ENCODE measurements around the gene NSD1.
"Not testable (repeated sequence)": the region's sequence is repeated elsewhere in the genome, so short reads cannot be mapped to it uniquely, and the experiment has no call there.

NSD1 gene

DNA sequence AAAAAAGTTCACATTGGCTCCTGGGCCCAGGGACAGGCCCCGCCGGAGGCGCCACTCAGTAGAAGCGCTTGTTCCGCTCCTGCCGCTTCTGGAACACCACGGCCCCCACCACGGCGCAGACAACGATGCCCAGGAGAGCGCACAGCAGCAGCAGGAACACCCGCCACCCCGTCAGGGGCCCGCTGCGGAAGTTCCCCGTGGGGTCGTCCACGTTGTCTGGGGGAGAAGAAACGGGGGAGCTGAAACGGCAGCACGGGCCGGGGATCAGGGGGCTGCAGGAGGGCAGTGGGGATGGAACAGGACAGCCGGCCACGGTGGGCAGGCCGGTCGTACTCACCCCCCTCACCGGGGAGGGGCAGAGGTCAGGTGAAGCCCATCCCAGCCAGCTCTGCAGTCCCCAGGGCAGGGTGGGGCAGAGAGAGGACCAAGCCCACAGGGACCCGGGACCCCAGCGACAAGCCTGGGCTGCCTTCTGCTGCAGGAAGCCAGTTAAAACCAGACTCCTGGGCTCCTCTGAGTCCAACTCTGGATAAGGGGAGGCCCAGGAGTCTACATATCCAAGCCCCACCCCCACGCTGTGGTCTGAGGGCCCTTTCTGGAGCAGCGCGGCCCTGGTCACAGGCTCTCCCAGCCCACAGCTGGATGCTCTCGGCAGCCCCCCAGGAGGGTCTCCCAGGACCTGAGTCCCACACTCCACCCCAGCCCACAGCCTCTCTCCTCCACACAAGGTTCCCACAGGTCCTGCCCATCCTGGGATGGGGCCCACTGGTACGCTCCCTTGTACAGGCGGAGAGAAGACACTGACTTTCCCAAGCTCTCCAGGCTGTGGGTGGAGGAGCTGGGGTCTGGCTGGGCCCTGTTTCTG, 198.7 kb downstream of the NSD1 start:
- no peak for DNase-seq

DNA sequence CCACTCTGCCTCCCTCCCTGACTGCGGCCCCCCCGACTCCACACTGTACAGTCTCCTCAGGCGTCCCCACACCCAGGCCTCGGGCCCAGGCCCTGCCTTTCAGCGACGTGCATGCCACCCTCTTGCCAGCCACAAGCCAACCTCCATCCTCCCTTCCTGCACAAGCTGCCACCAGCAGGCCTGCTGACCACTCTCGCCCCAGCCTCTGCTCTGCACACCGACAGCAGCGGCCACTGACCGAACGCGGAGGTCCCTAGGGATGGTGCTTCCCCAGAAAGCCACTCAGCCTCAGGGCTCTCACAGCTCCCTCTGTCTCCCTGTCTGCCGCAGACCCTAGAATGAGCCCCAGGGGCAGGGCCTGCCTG, 199.3 kb downstream of the NSD1 start:
- DNase-seq: no peak

DNA sequence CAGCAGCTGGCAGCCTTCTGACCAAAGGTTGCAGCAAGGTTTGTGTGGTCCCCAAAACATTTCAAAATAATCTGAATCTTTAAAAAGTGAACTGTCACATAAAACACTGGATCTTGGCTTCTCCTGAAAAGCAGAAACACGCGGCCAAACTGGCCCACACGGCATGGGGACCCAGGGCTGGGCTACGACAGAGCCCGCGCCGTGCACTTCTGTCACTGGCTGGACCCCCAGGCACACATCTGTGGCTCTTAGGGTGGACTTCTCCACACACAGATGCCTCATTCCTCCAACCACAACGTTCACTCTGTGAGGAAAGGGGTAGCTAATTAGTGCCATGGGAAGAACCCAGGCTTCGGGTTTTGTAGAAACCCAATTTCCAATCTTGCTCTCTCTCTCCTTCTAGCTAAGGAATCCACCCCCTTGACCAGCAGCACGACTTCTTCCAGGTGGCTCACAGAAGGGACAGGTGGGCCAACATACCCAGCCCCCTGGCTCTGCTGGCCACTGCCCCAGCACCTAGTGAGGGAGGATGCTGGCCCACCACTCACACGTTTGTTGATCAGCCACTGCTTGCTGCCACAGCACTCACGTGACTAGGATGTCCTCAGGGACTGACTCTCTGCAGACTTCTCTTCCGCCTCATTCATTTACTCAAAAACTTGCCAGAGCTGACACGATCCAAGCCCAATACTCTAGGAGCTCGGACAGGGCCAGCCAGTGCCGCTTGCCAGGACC, 200.0 kb downstream of the NSD1 start:
- DNase-seq: no peak

DNA sequence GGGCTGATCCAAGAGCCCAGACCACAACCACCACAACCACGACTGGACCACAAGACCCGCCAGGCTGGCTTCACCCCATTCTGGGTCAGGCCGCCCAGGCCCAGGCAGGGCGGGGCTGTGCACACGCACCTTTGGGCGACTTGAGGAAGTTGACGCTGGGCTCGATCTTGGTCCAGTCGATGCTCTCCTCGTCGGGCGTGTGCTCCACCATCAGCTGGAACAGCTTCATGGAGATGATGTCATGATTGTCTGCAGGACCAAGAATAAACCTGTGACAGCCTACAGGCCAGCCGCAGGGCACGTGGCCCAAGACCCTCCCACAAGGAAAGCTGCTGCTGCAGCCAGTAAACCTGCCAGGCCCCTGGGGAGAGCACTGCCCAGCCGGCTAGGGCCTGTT, 200.6 kb downstream of the NSD1 start:
- no peak for DNase-seq

DNA sequence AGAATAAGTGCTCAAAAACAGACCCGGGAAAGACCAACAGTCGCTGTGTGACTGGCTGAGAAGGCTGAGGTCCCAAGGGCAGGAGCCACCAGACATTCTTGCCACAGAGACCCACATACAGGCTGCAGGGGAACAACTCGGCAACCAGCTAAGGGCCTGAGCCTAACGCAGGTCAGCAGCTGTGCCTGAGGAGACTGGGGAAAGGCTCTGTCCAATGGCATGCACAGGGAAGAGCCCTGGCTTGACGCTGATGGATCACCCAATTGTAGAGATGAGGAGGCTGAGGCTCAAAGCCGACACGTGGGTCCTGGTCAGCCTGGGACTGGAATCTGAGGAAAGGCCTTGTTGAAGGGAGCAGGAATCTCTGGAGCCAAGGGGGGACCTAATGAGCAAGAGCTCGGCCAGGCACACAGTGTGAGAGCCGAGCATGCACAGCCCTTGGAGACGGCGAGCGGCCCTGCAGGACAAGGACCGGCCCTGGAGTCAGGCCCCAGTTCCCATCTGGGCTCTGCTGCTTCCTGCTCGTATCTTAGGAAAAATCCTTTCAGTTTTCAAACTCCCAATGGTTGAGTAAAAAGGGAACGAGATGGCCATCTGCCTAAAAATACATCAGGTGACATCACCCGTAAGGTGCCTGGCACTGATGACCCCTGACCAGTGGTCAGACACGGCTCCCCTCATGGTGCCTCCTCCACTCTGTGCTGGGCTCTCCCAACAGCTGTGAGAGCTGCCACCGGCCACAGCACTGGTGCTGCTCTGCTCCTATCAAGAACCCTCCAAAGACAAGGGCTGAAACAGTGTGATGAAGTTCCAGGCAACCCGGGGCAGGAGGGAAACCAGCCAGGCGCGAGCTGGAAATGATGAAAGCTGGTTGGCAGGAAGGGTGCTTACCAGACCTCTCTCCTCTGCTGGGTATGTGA, 201.5 kb downstream of the NSD1 start:
- no peak for DNase-seq

DNA sequence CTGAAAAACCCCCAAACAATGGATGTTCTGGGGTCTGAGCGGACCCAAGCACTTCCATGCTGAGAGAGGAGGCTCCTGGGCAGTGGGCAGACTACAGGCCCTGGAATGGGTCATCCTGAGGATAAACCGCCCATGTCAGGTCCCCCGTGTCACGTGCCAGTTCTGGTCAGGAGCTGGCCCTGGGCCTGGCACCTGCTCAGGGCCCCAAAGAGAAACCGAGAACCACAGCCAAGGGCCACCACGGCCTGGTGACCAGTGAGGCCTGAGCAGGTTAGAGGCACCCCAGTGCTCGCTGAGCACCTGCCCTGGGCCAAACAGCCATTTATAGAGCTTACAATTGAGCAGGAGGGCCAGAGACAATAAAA, 202.1 kb downstream of the NSD1 start:
- no peak for DNase-seq

DNA sequence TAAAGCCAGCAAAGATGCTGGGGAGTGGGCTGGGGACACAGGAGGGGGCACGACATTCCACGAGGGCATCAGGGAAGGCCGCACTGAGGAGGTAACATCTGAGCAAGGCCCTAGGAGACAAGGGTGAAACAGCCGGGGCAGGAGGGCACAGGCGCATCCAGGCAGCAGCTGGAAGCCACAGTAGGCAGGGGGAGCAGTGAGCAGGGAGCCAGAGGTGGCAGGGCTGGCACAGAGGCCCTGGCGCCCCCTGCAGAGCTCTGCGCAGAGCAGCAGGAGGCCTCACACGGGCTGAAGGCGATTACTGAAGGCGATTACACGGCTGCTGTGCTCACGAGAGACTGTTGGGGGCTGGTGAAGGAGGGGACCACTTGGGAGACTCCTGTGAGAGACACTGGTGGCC, 202.5 kb downstream of the NSD1 start:
- DNase-seq: peak in 1 of 2 donors; percentile 85

DNA sequence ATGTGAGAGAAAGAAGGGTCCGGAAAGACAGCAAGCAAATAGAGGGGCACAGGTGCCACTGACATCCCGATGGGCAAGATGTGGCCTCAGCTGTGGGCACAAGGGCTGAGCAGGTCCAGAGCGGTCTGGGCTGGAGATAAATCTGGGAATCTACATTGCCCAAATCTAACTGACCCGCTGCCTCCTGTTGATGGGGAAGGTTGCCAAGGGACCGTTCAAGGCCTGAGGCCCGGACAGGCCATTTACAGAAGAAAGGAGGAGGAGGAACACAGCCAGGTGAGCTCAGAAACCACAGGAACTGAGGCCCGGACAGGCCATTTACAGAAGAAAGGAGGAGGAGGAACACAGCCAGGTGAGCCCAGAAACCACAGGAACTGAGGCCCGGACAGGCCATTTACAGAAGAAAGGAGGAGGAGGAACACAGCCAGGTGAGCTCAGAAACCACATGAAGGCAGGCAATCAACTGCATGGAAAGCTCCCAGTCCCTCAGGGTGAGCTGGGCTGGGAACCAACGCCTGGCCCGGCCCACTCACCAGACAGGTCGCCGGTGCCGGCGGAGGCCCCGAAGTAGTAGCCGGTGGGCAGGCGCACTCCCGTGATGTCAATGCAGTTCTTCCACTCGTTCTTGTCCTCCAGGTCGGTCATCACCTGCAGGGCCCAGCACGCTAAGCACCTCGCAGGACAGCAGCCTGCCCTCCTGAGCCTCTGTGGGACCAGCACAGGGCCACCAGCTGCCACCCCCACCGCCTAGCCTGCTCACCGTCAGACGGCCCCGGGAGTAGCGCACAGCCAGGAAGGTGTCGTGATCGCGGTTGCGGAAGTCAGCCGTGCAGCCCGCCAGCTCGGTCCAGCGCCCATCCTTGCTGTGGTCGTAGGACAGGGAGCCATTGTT, 203.3 kb downstream of the NSD1 start:
- no peak for DNase-seq

DNA sequence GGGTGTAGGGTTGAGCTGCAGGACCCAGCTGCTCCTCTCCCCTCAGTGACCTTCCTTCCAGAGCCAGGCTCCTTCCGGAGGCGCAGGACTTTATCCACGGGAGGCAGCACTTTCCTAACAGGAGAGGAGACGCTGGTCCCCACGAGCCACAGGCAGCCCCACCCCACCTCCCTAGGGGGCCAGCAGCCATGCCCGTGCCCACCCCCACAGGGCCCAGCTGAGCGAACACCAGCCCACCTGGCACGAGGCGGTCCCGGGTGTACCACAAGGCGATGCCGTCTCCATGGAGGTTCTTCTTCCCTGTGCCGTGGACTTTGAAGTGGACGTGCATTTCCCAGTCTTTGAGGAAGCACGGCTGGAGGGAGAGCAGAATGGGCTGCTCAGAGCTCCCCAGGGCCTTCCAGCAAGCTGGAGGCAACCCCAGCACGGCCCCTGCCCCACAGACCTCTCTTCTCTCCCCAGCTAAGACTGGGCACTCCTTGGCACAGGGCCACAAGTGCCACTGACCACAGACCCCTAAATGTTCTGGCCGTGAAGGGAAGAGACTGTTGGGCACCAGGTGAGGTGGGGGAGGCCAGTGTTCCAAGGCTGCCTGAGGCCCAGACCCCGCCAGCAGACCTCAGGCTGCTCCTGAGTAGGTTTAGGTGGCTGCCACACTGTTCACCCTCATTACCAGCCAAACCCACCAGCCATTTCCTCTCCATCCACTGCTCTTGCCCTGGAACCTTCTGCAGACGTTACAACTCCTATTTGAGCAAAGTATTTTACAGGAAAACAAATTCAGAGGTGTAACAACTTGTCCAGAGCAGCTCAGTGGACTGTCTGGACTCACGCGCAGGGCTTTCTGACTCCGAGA, 204.9 kb downstream of the NSD1 start:
- no peak for DNase-seq

DNA sequence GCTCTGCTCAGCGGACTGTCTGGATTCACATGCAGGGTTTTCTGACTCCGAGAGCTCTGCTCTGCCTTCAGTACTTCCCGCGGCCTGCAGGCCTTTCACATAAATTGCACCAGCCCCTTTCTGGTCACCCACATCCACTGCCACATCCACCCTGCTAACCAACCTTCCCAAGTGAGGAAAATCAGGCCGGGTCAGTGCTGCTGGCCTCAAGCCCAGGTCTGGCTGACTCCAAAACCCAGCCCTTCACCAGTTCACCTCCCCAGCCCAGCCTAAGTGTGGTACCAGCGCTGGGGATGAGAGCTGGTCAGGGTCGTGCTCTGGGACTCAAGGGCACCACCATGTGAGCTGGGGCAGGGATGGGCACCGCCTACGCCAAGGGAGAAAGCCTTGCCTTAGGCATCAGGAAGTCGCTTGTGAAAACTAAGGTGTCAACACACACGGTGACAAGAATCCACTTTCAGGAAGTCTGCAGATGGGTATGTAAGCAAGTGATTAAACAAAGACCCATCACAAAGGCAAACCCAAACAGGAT, 205.6 kb downstream of the NSD1 start:
- no peak for DNase-seq

DNA sequence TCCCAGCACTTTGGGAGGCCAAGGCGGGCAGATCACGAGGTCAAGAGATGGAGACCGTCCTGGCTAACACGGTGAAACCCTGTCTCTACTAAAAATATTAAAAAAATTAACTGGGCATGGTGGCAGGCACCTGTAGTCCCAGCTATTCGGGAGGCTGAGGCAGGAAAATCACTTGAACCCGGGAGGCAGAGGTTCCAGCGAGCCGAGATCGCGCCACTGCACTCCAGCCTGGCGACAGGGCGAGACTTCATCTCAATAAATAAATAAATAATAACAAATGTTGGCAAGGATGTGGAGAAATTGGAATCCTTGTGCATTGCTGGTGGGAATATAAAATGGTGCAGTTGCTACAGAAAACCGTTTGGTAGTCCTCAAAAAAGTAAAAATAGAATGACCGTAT, 209.4 kb downstream of the NSD1 start:
- DNase-seq: not testable (repeated sequence)

DNA sequence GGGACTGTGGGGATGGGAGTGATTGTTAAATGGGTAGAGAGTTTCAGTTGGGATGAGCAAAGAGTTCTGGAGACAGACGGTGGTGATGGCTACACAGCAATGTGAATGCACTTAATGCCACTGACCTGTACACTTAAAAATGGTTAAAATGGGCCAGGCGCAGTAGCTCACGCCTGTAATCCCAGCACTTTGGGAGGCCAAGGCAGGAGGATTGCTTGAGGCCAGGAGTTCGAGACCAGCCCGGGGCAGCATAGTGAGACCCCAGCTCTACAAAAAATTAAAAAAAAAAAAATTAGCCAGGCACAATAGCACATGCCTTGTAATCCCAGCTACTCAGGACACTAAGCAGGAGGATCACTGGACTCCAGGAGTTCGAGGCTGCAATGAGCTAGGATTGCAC, 210.2 kb downstream of the NSD1 start:
- no peak for DNase-seq

DNA sequence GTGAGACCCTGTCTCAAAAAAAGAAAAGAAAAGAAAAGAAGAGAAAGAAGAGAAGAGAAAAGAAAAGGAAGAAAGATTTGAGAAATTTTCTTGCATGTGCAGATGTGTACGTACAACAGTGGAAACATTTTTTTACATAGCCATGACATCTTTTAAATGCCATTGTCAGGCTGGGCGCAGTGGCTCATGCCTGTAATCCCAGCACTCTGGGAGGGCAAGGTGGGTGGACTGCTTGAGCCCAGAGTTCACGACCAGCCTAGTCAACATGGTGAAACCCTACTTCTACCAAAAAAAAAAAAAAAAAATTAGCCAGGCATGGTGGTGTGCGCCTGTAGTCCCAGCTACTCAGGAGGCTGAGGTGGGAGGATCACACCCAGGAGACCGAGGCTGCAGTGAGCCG, 211.3 kb downstream of the NSD1 start:
- DNase-seq: no peak

DNA sequence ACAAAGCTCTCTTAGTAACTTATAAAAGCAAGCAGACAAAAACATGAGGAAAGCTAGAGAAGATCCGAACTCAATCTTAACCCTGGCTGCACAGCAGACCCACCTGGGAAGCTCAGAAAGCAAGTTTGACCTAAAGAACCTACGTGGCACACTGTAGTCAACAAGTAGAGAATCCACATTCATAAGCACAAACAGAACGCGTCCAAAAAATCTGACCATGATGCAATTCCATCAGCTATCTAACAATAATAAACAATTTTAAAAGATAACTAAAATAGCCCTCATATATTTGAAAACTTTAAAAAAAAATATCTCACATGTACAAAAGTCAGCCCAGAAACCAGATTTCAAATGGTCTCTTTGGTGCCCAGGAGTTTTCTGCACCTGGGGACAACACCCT, 213.2 kb downstream of the NSD1 start:
- DNase-seq: no peak

DNA sequence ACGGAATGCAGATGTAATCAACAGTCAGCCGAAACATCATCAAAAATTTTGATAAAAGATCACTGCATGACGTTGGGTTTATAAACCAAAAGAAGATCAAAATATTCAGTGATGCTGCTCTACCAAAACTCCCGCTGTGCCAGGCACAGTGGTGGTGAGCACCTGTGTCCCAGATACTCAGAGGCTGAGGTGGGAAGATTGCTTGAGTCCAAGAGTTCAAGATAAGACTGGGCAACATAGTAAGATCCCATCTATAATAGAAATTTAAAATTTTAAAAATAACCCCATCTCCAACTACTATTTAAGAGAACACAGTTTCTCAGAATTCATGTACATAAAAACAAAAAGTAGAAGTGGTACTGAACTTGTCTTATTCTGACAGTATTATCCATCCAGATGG, 214.1 kb downstream of the NSD1 start:
- DNase-seq: no peak

DNA sequence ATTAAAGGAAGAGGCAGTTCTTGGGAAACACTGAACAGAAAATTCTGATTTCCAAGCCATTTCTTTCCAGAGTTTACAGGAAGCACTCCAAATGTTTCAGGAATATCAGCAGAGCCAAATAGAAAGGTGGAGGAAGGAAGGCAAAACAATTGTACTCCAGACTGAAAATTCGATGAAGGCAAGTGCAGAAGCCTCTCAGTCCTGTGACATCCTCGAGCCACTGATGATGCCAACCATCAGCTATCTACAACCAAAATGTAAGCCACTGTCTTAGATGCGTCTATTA, 215.7 kb downstream of the NSD1 start:
- DNase-seq: no peak

DNA sequence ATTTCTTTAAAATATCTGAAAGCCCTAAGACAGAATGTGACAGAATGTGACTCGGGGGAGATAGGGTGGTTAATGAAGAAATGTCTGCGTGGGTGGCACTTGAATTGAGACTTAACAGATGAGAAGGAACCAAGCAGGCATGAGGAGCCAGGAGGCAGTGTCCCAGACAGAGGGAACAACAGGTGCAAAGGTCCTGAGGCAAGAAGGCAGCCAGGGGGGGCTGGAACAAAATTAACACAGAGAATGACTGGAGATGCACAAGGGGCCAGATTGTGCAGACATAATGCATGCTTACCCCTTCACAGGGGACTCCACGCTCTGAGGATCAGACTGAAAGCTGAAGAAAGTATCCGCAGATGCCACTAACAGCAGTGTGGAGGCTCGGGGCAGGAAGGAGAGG, 216.2 kb downstream of the NSD1 start:
- no peak for DNase-seq
